Body of pancreas (tissue), 4 donors: ENCODE results near the gene COPE. TPM values are rescaled to one million over a fixed set of nuclear protein-coding genes. Genes with fewer than 3 reads are reported as not detected.
"Not testable (repeated sequence)": the region's sequence is repeated elsewhere in the genome, so short reads cannot be mapped to it uniquely, and the experiment has no call there.

Experiments
- ATAC-seq: fragments of 150-250 bp; one replicate; pipeline ENCODE4 v1.9.1; 2016
- DNase-seq, 4 donors: peaks; one replicate each; pipeline ENCODE4 v3.0.0-alpha.2; 2019
- H3K27ac ChIP-seq, 4 donors: fragments of 200-600 bp; sonication (generic); 1 replicate in 3 of 4; 2 replicates in 1 of 4; pipeline versions ENCODE4 v1.5.1 to v1.6.1; 2016 to 2019; ENCODE audit warnings: mild to moderate bottlenecking in 1 of 4, mixed read lengths in 1 of 4, moderate library complexity in 1 of 4
- H3K27me3 ChIP-seq, 2 donors: fragments of 200-600 bp; sonication (generic); one replicate each; pipeline ENCODE4 v1.6.0; 2016; ENCODE audit warnings: mild to moderate bottlenecking in 1 of 2
- H3K36me3 ChIP-seq, 2 donors: fragments of 200-600 bp; sonication (generic); replicated peaks in 1 of 2; 2 replicates each; pipeline ENCODE4 v1.5.1; 2016; ENCODE audit warnings: low read depth in 2 of 2; ENCODE audit not compliant: insufficient read depth in 1 of 2
- H3K4me1 ChIP-seq: fragments of 200-600 bp; sonication (generic); one replicate; pipeline ENCODE4 v1.6.0; 2016
- H3K4me3 ChIP-seq, 2 donors: fragments of 200-600 bp; sonication (generic); 1 replicate in 1 of 2; 2 replicates in 1 of 2; pipeline ENCODE4 v1.5.1; 2016 to 2019
- H3K9me3 ChIP-seq, 3 donors: fragments of 200-600 bp; sonication (generic); 1 replicate in 2 of 3; 2 replicates in 1 of 3; pipeline ENCODE4 v1.5.1; 2016
- CTCF ChIP-seq, 7 experiments: fragments of 450-650 bp in 4 of 7; fragments of 200-600 bp in 3 of 7; sonication (generic) in 3 of 7; IDR thresholded peaks; one replicate each; pipeline ENCODE4 v1.5.1; 2016 to 2019; ENCODE audit warnings: antibody characterized with exemption in 7 of 7
- POLR2A ChIP-seq, 3 donors: fragments of 450-650 bp; IDR thresholded peaks; one replicate each; pipeline ENCODE4 v1.6.1; 2016; ENCODE audit warnings: antibody characterized with exemption in 3 of 3, mild to moderate bottlenecking in 2 of 3
- WGBS, 2 donors: methylation state at CpG; one replicate each; pipeline ENCODE4 v1.1.5; 2017; 5-methylcytosine and 5-hydroxymethylcytosine counted together
- intact Hi-C: fragments of 100-400 bp; cut with DNase I; formaldehyde crosslinking; loops from one replicate; pipeline ENCODE4 v1.15.1; 2023
- total RNA-seq, 2 donors: library from RNA; depleted of rRNA; stranded (reverse); fragments of >200 nt; gene quantifications; one replicate each; pipeline ENCODE4 v1.1.0, GENCODE V29; 2016

COPE gene
- total RNA-seq, 2 donors from 2014 or later = 111 to 166 TPM

- TF ChIP-seq CTCF (IDR thresholded peaks at IDR 0.05) (no peak), POLR2A (IDR thresholded peaks at IDR 0.05) (no peak)
- Histone ChIP-seq H3K4me3 (no peak overlapping the region), H3K27ac (no peak overlapping the region), H3K36me3 (peaks cover 4 to 32% of the 10 kb centered on the region in 2 donors), H3K27me3 (no peaks in the 10 kb centered on the region), H3K4me1 (peaks cover 12% of the 10 kb centered on the region), H3K9me3 (no peaks in the 10 kb centered on the region)
- DNase-seq (no peak), ATAC-seq (no peak)
- WGBS, 2 donors = 95 to 97% methylated on average over 3 to 8 of the region's 15 CpGs
- intact Hi-C loops = no loop called here
Measured at GRCh38 chr19:18924684-18925213, 5.6 kb upstream of the COPE start.

- no peaks in the 10 kb centered on the region for H3K9me3 ChIP-seq
- no peak overlapping the region for H3K4me3 ChIP-seq
- H3K27ac ChIP-seq = no peak overlapping the region
- no peak for ATAC-seq
- DNase-seq = no peak
- TF ChIP-seq CTCF (IDR thresholded peaks at IDR 0.05) = no peak
- TF ChIP-seq POLR2A (IDR thresholded peaks at IDR 0.05) = no peak
- H3K4me1 ChIP-seq = peaks cover 23% of the 10 kb centered on the region
- H3K27me3 ChIP-seq = no peaks in the 10 kb centered on the region
- WGBS, 2 donors = 81 to 95% methylated on average over 7 to 26 of the region's 29 CpGs
- H3K36me3 ChIP-seq = peaks cover 4 to 28% of the 10 kb centered on the region in 2 donors
- intact Hi-C loops = no loop called here
Measured at GRCh38 chr19:18922228-18922985, 3.2 kb upstream of the COPE start.

GRCh38 chr19:18921593-18921992 is 2.4 kb upstream of the COPE start:
- ATAC-seq (no peak), DNase-seq (no peak)
- TF ChIP-seq POLR2A (IDR thresholded peaks at IDR 0.05) = no peak
- no peak for TF ChIP-seq CTCF (IDR thresholded peaks at IDR 0.05)
- peaks cover 29% of the 10 kb centered on the region for H3K4me1 ChIP-seq
- peaks cover 4 to 28% of the 10 kb centered on the region in 2 donors for H3K36me3 ChIP-seq
- intact Hi-C loops = no loop called here
- no peaks in the 10 kb centered on the region for H3K27me3 ChIP-seq
- no peak overlapping the region for H3K4me3 ChIP-seq
- WGBS, 2 donors = 87 to 97% methylated on average over 6 to 15 of the region's 17 CpGs
- no peaks in the 10 kb centered on the region for H3K9me3 ChIP-seq
- no peak overlapping the region for H3K27ac ChIP-seq

- H3K4me1 ChIP-seq = peaks cover 41% of the 10 kb centered on the region
- no peaks in the 10 kb centered on the region for H3K27me3 ChIP-seq
- ATAC-seq (no peak), DNase-seq (no peak)
- peak overlapping the region in 1 of 2 donors; percentile 100 for H3K4me3 ChIP-seq
- TF ChIP-seq POLR2A (IDR thresholded peaks at IDR 0.05) (no peak), CTCF (IDR thresholded peaks at IDR 0.05) (no peak)
- H3K9me3 ChIP-seq = no peaks in the 10 kb centered on the region
- intact Hi-C loops = no loop called here
- peak overlapping the region in 1 of 4 donors; percentile 95 for H3K27ac ChIP-seq
- 34 to 37% methylated on average over 7 to 9 of the region's 9 CpGs for WGBS, 2 donors
- H3K36me3 ChIP-seq = peaks cover 4 to 20% of the 10 kb centered on the region in 2 donors
Measured at GRCh38 chr19:18920400-18920799, 1.2 kb upstream of the COPE start.

GRCh38 chr19:18919900-18920214 is 670 bp upstream of the COPE start:
- Histone ChIP-seq H3K4me3 (peak overlapping the region; percentile 67 to 100), H3K27me3 (no peaks in the 10 kb centered on the region), H3K4me1 (peaks cover 46% of the 10 kb centered on the region), H3K9me3 (no peaks in the 10 kb centered on the region), H3K27ac (peak overlapping the region in 3 of 4 donors; percentile 37 to 99 (median 95)), H3K36me3 (peaks cover 3 to 15% of the 10 kb centered on the region in 2 donors)
- DNase-seq (no peak), ATAC-seq (no peak)
- WGBS, 2 donors = 1% methylated on average over 15 of the region's 15 CpGs; no CpG with 5 or more reads in 1 of the 2 donors
- intact Hi-C loops = no loop called here
- TF ChIP-seq CTCF (IDR thresholded peaks at IDR 0.05) (peak in 1 of 7 experiments; percentile 3), POLR2A (IDR thresholded peaks at IDR 0.05) (no peak)

GRCh38 chr19:18917593-18917992 is 1.6 kb downstream of the COPE start:
- H3K4me3 ChIP-seq, H3K27me3 ChIP-seq, H3K9me3 ChIP-seq, intact Hi-C loops, DNase-seq, H3K36me3 ChIP-seq, ATAC-seq, H3K27ac ChIP-seq: not testable (repeated sequence)
- peaks cover 48% of the 10 kb centered on the region for H3K4me1 ChIP-seq
- WGBS, 2 donors = 67 to 76% methylated on average over 9 of the region's 9 CpGs
